HUES6 (cell line): Measurements from ENCODE around the gene FNDC3B.

Experiments used
- H3K27ac ChIP-seq: 2 replicates; pipeline ENCODE4 v1.7.0; 2013; ENCODE audit warnings: low read depth, mild to moderate bottlenecking, low read length, inconsistent platforms
- H3K27me3 ChIP-seq: 2 replicates; pipeline ENCODE4 v1.6.1; 2013; ENCODE audit warnings: low read length; ENCODE audit not compliant: control insufficient read depth, insufficient read depth
- H3K36me3 ChIP-seq: 2 replicates; pipeline ENCODE4 v1.6.1; 2013; ENCODE audit warnings: low read length; ENCODE audit not compliant: control insufficient read depth, insufficient read depth
- H3K4me1 ChIP-seq: 2 replicates; pipeline ENCODE4 v1.6.1; 2013; ENCODE audit warnings: low read length; ENCODE audit not compliant: control insufficient read depth, insufficient read depth
- H3K4me3 ChIP-seq: 2 replicates; pipeline ENCODE4 v1.5.1; 2013; ENCODE audit warnings: low read depth, low read length
- H3K9ac ChIP-seq: one replicate; pipeline ENCODE4 v1.6.1; 2013; ENCODE audit warnings: mild to moderate bottlenecking, low read length
- H3K9me3 ChIP-seq: 2 replicates; pipeline ENCODE4 v1.6.1; 2013; ENCODE audit warnings: low read depth, low read length; ENCODE audit not compliant: control insufficient read depth, insufficient read depth

Gene FNDC3B

DNA sequence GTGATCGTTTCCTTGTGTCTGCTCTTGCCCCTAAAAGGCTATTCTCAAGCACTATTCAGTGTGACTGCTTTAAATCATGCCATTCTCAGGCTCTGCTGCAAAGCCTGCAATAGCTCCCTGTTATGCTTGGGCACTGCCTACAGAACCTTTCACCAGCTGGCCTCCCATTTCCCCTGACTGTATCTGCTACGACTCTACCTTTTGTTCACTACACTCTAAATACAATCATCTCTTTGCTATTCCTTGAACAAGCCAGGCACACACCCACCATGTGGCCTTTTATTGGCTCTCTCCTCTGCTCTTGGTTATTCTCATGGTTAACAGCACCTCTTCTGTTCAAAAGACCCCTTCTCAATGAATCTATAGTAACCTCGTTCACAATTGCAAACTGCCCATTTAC, 29.6 kb upstream of the FNDC3B start:
- Histone ChIP-seq H3K9ac (no peak overlapping the region), H3K9me3 (no peaks in the 10 kb centered on the region), H3K4me1 (peaks cover 16% of the 10 kb centered on the region), H3K27ac (no peak overlapping the region), H3K4me3 (no peak overlapping the region), H3K27me3 (no peaks in the 10 kb centered on the region), H3K36me3 (no peaks in the 10 kb centered on the region)

- H3K36me3 ChIP-seq = no peaks in the 10 kb centered on the region
- no peaks in the 10 kb centered on the region for H3K9me3 ChIP-seq
- H3K9ac ChIP-seq = no peak overlapping the region
- H3K4me3 ChIP-seq = no peak overlapping the region
- H3K4me1 ChIP-seq = peaks cover 16% of the 10 kb centered on the region
- no peaks in the 10 kb centered on the region for H3K27me3 ChIP-seq
- no peak overlapping the region for H3K27ac ChIP-seq
These were observed 26.6 kb upstream of the FNDC3B start for GRCh38 chr3:172012775-172013174.

- Histone ChIP-seq H3K36me3 (no peaks in the 10 kb centered on the region), H3K27me3 (no peaks in the 10 kb centered on the region), H3K4me1 (peaks cover 16% of the 10 kb centered on the region), H3K4me3 (no peak overlapping the region), H3K27ac (no peak overlapping the region), H3K9ac (no peak overlapping the region), H3K9me3 (no peaks in the 10 kb centered on the region)
These were observed 25.2 kb upstream of the FNDC3B start for GRCh38 chr3:172014145-172014544.

DNA sequence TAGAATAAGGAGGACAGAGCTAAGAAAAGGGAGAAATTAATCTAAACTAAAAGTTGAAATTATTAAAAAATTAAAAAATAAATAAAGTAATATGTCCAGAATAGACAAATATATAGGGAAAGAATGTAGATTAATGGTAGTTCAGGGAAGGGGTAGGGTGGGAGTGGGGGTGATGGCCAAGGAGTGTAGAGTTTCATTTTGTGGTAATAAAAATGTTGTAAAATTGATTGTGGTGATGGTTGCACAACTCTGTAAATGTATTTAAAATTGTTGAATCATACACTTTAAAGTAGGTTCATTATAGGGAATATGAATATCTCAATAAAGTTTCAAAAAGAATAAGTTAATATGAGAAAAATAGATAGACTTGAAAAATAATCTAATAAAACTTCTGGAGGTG, 21.0 kb upstream of the FNDC3B start:
- Histone ChIP-seq H3K4me3 (no peak overlapping the region), H3K9me3 (no peaks in the 10 kb centered on the region), H3K9ac (no peak overlapping the region), H3K36me3 (no peaks in the 10 kb centered on the region), H3K4me1 (no peaks in the 10 kb centered on the region), H3K27me3 (no peaks in the 10 kb centered on the region), H3K27ac (no peak overlapping the region)

DNA sequence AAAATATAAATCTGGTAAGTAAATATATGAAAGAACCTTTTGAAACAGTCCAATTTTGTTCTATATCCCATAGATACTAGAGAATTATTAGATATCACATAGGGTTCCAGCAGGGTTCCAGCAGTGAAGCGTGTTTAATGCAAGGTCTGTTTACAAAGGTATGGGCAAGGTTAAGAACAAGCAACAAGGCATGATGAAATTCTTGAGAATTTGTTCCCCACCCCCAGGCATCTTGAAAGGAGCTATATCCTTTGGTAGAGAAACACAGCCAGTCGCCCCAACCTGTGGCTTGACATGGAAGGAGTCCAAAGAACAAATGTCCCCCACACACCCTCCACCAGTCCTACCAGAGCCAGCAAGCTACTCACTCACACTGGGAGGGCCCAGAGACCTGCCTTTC, 18.6 kb upstream of the FNDC3B start:
- H3K27me3 ChIP-seq = no peaks in the 10 kb centered on the region
- H3K27ac ChIP-seq = no peak overlapping the region
- H3K36me3 ChIP-seq = no peaks in the 10 kb centered on the region
- no peak overlapping the region for H3K9ac ChIP-seq
- H3K9me3 ChIP-seq = no peaks in the 10 kb centered on the region
- no peaks in the 10 kb centered on the region for H3K4me1 ChIP-seq
- H3K4me3 ChIP-seq = no peak overlapping the region

DNA sequence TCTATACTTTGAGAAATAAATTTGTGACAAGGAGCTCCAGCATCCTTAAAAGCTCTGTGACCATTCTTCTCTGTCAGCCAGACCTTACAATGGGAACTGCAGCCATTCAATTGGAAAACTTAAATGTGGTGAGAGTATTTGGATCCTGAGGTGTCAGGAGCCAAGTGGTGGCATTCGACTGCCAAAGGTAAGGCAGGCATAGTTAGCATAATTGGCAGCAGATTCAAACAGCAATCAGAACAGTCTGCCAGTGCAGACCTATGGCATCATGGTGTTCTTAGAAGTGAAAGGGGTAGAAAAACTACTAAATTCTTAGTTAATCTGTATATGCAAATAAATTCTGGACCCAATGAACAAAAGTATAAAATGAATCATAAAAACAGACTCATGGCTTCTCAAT, 18.2 kb upstream of the FNDC3B start:
- no peak overlapping the region for H3K9ac ChIP-seq
- no peak overlapping the region for H3K4me3 ChIP-seq
- no peaks in the 10 kb centered on the region for H3K9me3 ChIP-seq
- no peak overlapping the region for H3K27ac ChIP-seq
- no peaks in the 10 kb centered on the region for H3K27me3 ChIP-seq
- H3K4me1 ChIP-seq = no peaks in the 10 kb centered on the region
- no peaks in the 10 kb centered on the region for H3K36me3 ChIP-seq

- H3K27ac ChIP-seq = no peak overlapping the region
- no peaks in the 10 kb centered on the region for H3K9me3 ChIP-seq
- H3K36me3 ChIP-seq = no peaks in the 10 kb centered on the region
- H3K4me3 ChIP-seq = no peak overlapping the region
- no peaks in the 10 kb centered on the region for H3K4me1 ChIP-seq
- no peaks in the 10 kb centered on the region for H3K27me3 ChIP-seq
- no peak overlapping the region for H3K9ac ChIP-seq
These were observed 17.5 kb upstream of the FNDC3B start for GRCh38 chr3:172021859-172022258.

DNA sequence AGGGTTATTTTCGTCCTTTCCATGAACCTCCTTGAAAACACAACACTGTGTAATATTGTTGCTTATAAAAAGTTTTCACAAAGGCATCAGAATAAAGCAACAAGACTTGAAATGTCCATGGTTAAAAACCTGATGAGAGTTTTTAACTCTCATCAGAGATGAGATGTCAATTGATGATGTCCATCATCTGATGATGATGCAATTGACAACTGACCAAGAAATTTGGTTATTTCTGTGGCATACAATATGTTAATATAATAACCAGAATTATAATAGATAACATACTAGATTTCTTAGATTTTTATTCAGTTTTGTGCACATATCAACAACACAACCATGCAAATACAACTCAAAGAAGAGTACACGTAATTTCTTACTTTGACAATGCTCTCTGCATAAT, 15.5 kb upstream of the FNDC3B start:
- H3K27me3 ChIP-seq = no peaks in the 10 kb centered on the region
- H3K9me3 ChIP-seq = no peaks in the 10 kb centered on the region
- H3K4me1 ChIP-seq = no peaks in the 10 kb centered on the region
- no peak overlapping the region for H3K9ac ChIP-seq
- H3K36me3 ChIP-seq = no peaks in the 10 kb centered on the region
- H3K27ac ChIP-seq = no peak overlapping the region
- H3K4me3 ChIP-seq = no peak overlapping the region

GRCh38 chr3:172024679-172025078, 14.7 kb upstream of the FNDC3B start:
- Histone ChIP-seq H3K36me3 (no peaks in the 10 kb centered on the region), H3K9ac (no peak overlapping the region), H3K4me1 (no peaks in the 10 kb centered on the region), H3K9me3 (no peaks in the 10 kb centered on the region), H3K27ac (no peak overlapping the region), H3K4me3 (no peak overlapping the region), H3K27me3 (no peaks in the 10 kb centered on the region)

DNA sequence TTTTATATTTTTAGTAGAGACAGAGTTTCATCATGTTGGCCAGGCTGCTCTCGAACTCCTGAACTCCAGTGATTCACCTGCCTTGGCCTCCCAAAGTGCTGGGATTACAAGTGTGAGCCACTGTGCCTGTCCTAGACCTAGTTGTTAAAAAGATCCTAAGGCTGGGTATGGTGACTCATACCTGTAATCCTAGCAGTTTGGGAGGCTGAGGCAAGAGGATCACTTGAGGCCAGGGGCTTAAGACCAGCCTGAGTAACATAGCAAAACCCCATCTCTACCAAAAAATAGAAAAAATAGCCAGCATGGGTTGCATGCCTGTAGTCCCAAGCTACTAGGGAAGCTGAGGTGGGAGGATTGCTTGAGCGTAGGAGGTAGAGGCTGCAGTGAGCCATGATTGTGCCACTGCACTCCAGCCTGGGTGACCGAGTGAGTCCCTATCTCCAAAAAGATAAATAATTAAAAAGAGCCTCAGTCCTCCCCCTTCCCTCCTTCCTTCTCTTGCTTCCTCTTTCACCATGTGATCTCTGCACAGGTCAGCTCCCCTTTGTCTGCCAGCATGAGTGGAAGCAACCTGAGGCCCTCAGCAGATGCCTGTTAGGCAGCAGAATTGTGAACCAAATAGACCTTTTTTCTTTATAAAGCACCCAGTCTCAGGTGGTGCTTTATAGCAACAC, 9.8 kb upstream of the FNDC3B start:
- H3K9ac ChIP-seq = no peak overlapping the region
- H3K4me1 ChIP-seq = no peaks in the 10 kb centered on the region
- peaks cover 6% of the 10 kb centered on the region; the same call in 1 of the 2 replicates for H3K9me3 ChIP-seq
- H3K27ac ChIP-seq = no peak overlapping the region
- no peak overlapping the region for H3K4me3 ChIP-seq
- H3K27me3 ChIP-seq = no peaks in the 10 kb centered on the region
- no peaks in the 10 kb centered on the region for H3K36me3 ChIP-seq

DNA sequence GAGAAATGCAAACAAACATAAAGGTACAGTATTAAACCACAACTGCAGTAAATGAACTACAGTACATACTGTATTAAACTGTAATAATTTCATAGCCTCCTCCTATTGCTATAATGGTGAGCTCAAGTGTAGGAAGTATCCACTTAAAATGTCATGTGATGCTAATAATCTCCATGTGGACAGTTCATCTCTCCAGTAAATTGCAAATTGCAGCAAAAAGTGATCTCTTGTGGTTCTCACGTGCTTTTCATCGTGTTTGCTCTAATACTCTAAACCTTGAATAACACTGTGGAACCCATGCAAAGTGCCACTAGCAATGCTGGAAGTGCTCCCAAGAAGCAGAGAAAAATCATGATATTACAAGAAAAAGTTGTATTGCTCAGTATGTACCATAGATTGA, 9.2 kb upstream of the FNDC3B start:
- Histone ChIP-seq H3K27ac (no peak overlapping the region), H3K27me3 (no peaks in the 10 kb centered on the region), H3K9me3 (peaks cover 6% of the 10 kb centered on the region; the same call in 1 of the 2 replicates), H3K9ac (no peak overlapping the region), H3K4me3 (no peak overlapping the region), H3K36me3 (no peaks in the 10 kb centered on the region), H3K4me1 (no peaks in the 10 kb centered on the region)

DNA sequence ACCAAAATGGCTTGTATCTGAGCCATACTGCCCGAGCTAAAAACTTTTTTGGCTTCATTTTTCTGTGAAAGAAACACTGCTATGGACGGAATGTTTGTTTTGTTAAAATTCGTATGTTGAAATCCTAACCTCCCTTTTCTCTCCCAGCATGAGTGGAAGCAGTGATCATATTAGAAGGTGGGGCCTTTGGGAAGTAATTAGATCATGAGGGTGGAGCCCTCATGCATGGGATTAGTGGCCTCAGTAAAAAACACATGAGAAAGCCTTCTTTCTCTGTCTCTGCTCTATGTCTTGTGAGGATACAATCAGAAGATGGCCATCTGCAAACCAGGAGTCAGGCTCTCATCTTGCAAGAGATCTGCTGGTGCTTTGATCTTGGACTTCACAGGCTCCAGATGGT, 7.4 kb upstream of the FNDC3B start:
- H3K9ac ChIP-seq = no peak overlapping the region
- no peaks in the 10 kb centered on the region for H3K4me1 ChIP-seq
- H3K9me3 ChIP-seq = peaks cover 6% of the 10 kb centered on the region; the same call in 1 of the 2 replicates
- no peak overlapping the region for H3K4me3 ChIP-seq
- H3K27ac ChIP-seq = no peak overlapping the region
- no peaks in the 10 kb centered on the region for H3K36me3 ChIP-seq
- no peaks in the 10 kb centered on the region for H3K27me3 ChIP-seq
